T follicular helper cell (primary cell): ENCODE data around the gene ZNF408.

Experiments used
- DNase-seq: peaks from one replicate; pipeline ENCODE4 v3.0.0-alpha.2; 2020; ENCODE audit warnings: low read depth

The ZNF408 gene

DNA sequence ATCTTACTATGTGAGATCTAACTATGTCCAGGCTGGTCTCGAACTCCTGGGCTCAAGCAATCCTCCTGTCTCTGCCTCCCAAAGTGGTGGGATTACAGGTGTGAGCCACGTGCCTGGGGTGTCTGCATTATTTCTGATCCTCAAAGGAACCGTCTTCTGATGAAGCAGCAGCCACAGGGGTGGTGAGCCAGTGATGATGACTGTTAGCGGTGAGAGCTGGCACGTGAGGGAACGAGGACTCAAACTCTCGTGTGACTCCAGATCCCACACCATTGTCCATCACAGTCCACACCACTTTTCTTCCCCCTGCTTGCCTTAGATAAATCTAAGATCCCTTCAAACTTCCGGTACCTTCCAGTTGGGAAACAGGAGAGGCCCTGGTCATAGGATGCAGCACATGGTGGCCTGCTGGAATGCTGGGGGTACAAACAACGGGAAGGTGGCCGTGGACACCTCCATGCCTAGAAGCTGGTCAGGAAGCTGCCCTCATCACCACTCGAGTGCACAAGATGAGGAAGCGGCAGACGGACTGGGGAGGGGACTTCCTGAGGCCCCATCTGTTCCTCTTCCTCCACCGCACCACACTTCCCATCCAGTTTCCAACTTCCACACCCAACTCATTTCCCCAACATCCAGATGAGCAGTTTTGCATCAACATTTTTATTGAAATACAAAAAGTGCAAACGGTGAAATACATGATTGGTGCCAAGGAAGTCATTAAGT is 24.2 kb upstream of the ZNF408 start:
- no peak for DNase-seq

GRCh38 chr11:46677169-46677568 is 23.7 kb upstream of the ZNF408 start:
- no peak for DNase-seq

DNA sequence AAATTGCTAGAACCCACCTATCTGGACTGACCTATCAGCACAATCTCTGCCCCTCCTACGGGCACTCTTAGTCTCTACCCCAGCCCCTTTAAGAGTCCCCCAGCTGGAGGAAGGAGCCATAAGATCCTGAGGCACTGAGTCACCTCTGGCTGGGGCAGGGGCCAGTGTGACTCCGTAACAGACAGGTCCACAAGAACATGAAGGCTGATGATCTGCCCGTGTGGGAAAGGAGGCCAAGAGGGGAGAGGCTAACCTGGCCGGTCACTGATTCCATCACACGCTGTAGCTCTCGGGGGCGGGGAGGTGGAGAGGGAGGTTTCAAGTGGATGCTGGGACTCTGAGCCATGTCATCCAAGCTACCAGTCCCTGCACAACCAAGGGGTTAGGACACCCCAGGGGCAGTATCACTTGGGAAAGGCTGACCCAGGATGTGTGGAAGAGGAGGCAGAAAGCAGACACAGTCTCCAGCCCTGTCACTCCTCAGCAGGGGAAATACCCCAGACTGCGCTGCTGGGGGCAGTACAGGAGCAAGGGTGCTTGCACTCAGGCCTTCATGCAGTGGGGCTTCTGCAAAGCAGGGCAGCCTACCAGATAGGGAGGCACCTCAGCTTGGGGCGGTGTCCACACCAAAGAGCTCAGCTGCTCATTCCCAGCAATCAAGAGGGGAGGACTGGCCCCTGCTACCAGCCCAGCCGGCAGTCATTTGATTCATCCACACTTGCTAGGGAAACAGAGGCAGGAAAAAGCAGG is 22.7 kb upstream of the ZNF408 start:
- DNase-seq: no peak

DNA sequence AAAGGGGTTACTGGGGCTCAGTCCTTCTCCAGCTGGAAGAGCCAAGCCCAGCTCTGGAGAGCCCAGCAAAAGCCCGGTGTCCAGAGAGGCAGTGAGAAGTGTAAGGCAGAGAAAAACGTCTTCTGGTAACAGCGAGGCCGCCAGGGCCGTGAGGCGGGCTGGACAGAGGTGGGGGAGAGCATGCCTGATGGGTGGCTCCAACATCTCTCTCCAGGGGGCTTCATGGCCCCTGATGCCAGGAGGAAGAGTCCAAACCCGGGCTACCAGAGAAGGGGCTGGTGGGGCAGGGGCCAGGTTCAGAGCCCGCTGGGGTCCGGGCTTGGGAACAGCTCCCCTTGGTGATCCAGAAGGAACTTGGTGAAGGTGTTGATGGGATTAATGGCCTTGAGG is 22.1 kb upstream of the ZNF408 start:
- DNase-seq: no peak

DNA sequence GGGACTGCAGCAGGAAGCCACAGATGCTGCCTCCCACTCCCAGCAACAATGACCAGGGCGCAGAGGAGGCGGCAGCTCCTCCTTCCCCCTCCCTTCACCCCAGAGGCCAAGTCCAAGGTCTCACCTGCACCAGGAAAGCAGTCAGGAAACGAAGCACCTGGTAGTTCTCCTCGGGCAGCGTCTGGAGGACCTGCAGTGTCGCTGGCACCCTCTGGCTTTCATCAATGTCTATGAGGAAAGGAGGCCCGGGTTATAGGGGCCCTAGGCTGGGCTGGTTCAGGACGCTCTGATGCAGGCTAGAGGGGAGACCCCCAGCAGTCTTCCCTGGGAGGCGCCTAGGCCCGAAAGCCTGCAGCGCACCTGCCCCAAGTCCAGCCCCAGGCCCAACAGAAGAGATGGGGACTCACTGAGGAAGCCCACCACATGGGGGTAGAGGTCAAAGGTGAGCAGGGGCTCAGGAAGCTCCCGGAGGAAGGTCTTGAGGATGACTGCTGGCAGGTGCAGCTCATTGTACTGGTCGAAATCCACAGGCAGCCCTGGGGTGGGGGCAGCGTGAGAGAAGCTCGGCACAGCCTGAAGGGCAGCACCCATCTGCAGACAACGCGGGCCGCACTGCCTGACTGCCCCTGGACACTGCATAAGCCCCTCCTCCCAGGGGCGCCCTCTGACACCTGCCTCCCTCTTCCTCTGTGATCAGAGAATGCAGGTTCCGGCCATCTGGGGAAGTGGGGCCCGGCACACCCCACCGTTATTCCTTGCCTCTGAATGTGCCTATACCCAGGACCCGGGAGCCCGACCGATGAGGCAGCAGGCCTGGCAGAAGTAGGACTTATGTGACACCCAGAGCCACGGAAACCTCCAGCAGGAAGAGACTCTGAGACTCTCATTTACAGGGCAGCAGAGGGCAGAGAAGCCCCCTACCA is 21.3 kb upstream of the ZNF408 start:
- no peak for DNase-seq

GRCh38 chr11:46680164-46680760 is 20.6 kb upstream of the ZNF408 start:
- DNase-seq: no peak

GRCh38 chr11:46680815-46681214 is 20.0 kb upstream of the ZNF408 start:
- no peak for DNase-seq

GRCh38 chr11:46681814-46682213 is 19.0 kb upstream of the ZNF408 start:
- DNase-seq: no peak

GRCh38 chr11:46682773-46683752 is 17.8 kb upstream of the ZNF408 start:
- no peak for DNase-seq

DNA sequence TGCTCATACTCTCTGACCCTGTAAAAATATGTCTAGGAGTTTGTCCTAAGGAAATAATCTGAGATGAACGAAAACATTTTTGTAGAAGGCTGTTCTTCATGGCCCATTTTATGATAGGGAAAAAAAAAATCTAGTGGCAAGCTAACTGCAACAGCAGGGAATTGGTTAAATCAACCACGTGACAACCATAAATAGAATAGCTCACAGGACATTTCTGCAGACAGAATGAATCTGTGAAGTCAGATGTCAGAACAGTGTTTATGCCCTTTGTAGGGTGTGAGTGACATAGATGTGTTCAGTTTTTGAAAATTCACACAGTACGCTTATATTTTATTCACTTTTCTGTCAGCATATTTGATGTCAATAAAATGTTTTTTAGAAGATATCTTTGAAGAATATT is 16.5 kb upstream of the ZNF408 start:
- no peak for DNase-seq

DNA sequence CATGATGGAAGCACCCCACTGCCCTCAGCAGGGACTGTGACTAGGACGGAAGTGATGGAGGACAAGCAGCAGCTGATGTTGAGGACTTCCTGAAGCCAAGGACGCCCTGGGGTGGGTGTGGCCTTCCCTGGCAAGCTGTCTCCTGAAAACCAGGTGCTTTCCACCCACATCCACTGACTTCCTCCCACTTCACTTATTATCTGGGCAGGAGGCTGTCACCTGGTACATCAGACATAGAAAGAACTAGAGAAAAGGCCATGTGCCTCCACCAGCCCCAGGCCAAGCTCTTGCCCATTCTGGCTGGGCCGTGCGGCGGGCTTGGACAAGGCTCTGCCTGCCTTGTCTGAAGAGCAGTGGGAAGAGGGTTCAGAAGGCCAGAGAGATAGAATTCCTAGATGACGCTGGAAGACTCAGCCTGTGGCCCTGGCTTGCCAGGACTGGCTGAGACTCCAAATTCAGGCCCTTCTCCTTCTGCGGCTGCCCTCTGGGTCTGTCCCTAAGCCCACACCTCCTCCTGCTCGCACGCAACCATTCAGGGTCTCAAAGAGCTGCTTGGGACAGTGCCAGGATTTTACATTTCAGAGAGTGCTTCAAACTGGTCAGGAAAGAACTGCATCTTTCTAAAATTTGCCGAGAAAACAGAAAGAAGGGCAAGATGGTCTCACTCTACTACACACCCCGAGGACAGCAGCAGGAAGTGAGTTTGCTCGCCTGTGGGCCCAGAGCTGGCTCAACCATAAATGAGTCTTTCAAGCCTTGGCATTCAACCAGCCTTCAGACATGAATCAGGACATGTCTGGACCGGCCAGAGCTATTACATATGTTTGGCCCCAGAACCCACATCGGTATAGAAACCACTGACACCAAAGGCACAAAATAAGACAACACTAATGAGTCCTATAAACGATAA is 13.7 kb upstream of the ZNF408 start:
- DNase-seq: no peak

- no peak for DNase-seq
Observed at GRCh38 chr11:46690702-46691101, 10.1 kb upstream of the ZNF408 start.

DNA sequence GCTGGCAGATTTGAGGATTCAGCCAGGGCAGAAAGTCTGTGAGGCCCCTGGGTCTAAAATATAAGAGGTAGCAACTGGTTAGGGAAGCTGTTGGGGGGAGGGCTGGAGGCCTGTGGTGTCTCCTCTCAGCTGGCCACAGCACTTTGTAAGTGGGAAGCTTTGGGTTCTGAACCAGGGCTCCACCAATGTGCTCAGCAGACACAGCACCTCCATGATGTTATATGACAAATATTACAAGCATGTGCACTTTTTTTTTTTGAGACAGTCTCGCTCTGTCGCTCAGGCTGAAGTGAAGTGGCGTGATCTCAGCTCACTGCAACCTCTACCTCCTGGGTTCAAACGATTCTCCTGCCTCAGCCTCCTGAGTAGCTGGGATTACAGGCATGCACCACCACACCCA is 8.4 kb upstream of the ZNF408 start:
- no peak for DNase-seq

DNA sequence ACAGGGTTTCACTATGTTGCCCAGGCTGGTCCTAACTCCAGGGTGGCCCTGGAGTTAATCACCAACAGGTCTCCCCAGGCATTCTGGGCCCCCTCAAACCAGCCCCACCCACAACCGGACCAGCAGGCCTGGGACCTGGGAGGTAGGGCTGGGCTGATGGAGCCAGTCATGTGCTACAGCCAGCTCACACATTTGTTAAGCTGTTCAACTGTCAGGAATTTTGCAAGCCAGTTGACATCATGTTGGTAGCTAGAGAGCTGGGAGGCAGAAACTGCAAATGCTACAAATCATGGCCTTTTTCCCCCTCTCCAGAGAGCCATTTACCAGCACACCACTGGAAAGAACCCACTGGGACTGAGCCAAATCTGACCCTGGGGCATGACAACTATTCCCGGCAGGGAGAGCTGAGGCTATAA is 7.2 kb upstream of the ZNF408 start:
- DNase-seq: no peak

- DNase-seq: no peak
Observed at GRCh38 chr11:46694072-46694471, 6.8 kb upstream of the ZNF408 start.

DNA sequence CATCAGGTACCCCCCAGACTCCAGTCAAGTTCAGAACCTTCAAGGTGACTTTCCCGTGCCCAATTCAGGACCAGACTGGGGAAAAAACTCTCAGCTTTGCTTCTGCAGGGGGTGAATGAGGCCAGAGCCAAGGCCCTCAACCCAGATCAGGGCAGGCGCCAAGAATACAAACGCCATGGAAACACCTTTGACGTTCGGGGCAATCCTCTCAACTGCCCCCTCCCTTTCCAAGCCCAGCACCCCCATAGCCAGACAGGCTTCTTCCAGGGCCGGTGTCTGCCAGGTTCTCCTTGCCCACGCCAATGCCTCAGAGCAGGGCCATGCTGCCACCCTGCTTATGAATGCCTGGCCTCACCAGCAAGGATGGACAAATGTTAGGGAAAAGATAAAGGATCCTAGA is 6.2 kb upstream of the ZNF408 start:
- no peak for DNase-seq

GRCh38 chr11:46695345-46696211 is 5.3 kb upstream of the ZNF408 start:
- no peak for DNase-seq

GRCh38 chr11:46696212-46696558 is 4.6 kb upstream of the ZNF408 start:
- no peak for DNase-seq

- DNase-seq: no peak
Observed at GRCh38 chr11:46697303-46697702, 3.5 kb upstream of the ZNF408 start.
